NK-92 treated with Interleukin-12 subunit alpha and Interleukin-12 subunit beta, amount 100 ng/mL, for 24 hours (cell line): ENCODE measurements around the gene TAOK3.
"Not testable (repeated sequence)": the region's sequence is repeated elsewhere in the genome, so short reads cannot be mapped to it uniquely, and the experiment has no call there.

Experiments used
- DNase-seq: peaks from one replicate; lab custom pipeline; 2025; lab: John Stamatoyannopoulos, UW

Gene TAOK3

DNA sequence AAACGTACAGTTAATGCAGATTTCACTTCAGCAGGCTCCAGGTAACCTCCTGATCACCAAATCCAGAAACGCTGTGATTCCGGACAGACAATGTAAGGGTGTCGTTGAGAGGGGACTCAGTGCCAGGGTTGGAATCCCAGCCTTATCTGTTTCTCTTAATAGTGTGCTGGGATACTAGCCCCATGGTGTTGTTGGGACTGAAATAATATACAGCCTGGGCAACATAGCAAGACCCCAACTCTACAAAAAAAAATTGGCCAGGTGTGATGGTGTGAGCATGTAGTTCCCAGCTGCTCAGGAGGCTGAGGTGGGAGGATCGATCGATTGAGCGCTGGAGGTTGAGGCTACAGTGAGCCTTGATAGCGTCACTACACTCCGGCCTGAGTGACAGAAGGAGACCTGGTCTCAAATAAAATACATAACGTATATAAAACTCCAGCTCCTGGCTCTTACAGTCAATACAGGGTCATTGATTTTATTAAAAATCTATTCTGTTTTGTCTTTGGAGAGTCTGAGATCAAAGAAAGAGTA, 235.5 kb downstream of the TAOK3 start:
- no peak for DNase-seq

DNA sequence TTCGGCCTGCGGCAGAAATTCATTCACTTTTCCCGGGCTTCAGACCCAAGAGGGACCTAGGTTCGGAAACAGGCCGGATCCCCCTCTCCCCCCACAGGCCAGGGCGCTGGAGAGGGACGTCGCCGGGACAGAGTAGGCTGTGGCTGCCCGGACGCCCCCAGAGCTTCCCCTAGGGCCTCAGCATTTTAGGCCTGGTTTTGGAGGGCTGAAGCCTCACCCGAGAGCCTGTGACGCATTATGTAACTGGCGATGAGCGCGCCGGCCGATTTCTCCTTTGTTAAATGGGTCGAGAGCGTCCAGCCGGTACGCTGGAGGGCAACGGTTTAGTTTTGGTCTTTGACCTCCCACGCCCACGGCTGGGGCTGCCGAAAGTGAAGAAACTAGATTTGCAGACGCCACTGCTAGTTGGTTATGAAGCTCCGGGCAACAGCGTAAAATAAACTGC, 236.1 kb downstream of the TAOK3 start:
- DNase-seq = no peak

DNA sequence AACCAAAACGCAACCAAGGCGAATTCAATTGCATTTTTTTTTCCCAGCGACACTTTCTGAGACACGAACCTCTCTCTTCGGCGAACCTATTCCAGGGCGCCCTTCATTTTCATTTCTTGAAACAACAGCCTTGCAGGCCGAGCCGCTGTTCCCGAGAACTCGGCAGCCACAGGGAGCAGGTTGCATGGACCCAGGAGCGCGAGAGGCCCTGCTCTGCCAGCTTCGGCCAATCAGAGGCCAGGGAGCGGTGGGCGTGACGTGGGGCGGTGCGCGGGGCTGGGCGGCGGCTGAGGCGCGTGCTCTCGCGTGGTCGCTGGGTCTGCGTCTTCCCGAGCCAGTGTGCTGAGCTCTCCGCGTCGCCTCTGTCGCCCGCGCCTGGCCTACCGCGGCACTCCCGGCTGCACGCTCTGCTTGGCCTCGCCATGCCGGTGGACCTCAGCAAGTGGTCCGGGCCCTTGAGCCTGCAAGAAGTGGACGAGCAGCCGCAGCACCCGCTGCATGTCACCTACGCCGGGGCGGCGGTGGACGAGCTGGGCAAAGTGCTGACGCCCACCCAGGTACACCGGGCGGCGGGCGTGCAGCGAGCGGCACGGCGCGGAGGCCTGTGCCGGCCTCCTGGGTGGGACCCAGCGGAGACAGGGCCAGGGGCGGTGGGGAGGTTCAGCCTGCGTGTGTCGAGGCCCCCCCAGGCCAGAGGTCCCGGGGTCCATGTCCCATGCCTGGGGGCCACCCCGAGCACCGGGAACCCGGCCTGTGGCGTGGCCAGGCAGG, 236.7 kb downstream of the TAOK3 start, which contains the start of gene PEBP1:
TSS of gene PEBP1 (plus strand) at position 337 of the 771 bp plus-strand sequence. CDS start at position 423, 86 bp downstream.
- DNase-seq = peak; percentile 77

DNA sequence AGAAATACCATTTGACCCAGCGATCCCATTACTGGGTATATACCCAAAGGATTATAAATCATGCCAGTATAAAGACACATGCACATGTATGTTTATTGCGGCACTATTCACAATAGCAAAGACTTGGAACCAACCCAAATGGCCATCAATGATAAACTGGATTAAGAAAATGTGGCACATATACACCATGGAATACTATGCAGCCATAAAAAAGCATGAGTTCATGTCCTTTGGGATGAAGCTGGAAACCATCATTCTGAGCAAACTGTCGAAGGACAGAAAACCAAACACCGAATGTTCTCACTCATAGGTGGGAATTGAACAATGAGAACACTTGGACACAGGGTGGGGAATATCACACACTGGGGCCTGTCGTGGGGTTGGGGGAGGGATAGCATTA, 243.3 kb downstream of the TAOK3 start:
- not testable (repeated sequence) for DNase-seq

DNA sequence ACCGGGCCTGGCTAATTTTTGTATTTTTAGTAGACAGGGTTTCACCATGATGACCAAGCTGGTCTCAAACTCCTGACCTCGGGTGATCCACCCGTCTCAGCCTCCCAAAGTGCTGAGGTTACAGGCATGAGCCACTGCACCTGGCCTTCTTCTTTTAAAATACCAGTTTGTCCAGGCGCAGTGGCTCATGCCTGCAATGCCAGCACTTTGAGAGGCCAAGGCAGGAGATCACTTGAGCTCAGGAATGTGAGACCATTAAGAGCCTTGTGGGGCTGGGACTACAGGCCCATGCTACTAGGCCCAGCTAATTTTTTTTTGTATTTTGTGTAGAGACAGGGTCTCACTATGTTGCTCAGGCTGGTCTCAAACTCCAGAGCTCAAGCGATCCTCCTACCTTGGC, 244.8 kb downstream of the TAOK3 start:
- no peak for DNase-seq

DNA sequence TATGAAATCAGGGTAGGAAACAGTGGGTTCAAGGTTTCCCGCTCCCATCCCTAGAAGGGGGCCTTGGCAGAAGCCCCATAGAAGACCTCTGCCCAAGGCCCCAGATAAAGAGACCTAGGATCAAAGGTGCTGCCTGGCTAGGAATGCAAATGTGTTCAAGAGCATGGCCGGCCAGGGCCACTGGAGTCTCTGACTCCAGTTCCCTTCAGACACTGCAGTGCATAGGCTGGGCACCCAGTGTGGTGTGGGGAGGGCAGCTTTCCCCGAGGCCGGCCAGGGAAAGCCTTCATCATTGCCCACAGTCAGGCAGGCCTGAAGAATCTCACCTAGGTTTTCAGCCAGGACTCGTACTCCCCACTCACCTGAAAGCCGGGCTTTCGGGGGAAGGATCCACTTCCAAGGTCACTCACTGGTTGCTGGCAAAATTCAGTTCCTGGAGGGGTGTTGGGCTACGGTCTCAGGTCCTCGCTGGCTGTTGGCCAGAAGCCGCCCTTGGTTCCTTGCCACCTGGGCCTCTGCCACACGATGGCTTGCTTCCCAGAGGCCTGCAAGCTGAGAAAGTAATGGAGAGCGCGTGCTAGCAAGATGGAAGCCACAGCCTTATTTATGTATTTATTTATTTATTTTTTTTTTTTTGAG, 246.5 kb downstream of the TAOK3 start:
- no peak for DNase-seq

DNA sequence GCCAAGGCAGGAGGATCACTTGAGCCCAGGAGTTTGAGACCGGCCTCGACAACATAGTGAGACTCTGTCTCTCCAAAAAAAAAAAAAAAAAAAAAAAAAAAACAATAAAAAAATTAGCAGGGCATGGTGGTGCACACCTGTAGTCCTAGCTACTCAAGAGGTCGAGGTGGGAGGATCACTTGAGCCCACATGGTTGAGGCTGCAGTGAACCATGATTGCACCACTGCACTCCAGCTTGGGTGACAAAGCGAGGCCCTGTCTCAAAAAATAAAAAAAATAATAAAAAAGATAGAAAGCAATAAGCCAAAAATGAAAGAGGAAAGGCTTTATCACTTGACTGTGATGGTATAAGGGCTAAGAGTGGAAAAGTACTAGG, 247.0 kb downstream of the TAOK3 start:
- no peak for DNase-seq

DNA sequence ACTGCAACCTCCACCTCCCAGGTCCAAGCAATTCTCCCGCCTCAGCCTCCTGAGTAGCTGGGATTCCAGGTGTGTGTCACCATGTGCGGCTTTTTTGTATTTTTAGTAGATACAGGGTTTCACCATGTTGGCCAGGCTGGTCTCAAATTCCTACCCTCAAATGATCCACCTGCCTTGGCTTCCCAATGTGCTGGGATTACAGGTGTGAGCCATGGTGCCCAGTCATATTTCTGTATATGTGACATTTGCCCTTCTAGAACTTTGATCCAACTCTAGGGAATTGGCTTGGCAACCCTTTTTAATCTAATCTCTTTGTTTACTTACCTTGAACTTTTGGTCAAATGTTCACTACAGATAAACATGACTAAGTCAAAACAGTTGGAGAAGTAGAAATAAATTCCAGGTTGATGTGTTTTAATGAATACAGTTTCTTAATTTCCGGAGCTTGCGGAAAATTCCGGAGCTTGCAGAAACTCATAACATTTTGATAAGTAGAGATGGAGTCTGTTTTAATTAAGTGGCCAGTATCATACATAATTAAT, 248.3 kb downstream of the TAOK3 start:
- no peak for DNase-seq

DNA sequence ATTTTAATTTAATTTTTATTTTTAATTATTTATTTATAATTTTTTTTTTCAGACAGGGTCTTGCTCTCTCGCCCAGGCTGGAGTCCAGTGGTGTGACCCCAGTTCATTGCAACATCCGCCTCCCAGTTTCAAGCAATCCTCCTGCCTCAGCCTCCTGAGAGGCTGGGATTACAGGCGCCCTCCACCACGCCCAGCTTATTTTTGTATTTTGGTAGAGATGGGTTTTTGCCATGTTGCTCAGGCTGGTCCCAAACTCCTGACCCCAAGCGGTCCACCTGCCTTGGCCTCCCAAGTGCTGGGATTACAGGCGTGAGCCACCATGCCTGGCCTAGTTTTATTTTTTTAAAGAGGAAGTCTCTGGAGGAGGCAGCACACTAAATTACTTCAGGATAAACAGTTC, 250.4 kb downstream of the TAOK3 start:
- DNase-seq = no peak

DNA sequence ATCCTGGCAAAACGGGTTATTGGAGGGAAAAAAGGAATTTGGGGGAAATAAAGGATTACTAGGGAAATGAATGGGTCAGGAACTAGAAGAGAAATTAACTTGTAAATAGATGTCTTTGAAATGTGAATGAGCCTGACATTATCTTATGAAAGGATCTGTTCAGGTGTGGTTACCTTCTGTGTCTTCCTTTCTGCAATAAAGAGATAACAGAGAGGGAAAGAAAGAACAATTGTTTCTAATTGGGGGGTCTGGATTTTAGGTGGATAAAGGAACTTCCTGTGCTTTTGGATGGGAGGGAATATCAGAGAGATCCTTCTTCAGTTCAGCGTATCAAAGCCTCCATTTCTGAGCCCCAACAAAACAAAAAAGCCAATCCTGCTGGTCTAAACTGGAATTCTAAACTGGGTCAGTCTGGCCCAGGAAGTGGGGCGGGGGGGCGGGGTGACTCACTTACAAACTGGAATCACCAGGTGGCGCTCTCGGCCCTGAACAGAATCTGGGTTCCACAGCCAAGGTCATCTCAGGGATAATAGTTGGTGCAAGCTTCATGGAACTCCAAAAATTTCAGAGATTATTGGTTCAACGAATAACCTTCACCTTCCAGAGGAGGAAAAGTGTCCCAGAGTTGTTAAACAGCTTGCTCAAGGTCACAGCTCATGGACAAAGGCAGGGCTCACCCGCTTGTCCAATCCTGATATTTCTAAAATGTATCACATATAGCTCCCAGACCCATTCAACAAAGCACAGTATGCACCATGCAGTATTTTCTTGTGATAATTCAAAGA, 251.9 kb downstream of the TAOK3 start:
- DNase-seq = peak; percentile 40

DNA sequence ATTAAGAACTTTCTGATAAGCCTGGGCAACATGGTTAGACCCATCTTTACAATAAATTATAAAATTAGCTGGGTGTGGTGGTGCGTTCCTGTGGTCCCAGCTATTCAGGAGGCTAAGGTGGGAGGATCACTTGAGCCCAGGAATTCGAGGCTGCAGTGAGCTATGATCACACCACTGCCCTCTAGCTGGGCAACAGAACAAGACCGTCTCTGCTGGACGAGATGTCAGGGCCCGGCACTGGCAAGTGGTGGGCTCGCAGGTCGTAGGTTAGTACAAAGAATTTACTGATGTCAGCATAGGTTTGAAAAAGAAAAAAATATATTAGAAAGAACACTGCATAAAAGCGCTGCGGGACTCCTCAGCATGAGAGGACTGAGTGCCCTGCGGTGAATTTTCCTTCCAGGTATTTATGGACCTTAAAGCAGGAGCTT, 253.2 kb downstream of the TAOK3 start:
- DNase-seq = no peak

DNA sequence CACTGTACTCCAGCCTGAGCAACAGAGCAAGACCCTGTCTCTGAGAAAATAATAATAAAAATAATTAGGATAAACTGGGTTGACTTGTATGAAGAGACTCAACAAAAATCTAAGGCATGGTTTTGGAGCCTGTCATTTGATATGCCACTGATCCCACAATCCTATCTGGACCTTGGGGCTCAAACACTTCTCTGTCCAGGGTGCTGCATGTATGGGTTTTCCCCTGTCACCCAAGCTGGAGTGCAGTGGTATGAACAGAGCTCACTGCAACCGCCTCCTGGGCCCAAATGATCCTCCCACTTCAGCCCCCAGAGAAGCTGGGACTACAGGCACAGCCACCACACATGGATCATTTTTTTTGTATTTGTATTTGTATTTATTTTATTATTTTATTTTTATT, 263.6 kb downstream of the TAOK3 start:
- DNase-seq = no peak

DNA sequence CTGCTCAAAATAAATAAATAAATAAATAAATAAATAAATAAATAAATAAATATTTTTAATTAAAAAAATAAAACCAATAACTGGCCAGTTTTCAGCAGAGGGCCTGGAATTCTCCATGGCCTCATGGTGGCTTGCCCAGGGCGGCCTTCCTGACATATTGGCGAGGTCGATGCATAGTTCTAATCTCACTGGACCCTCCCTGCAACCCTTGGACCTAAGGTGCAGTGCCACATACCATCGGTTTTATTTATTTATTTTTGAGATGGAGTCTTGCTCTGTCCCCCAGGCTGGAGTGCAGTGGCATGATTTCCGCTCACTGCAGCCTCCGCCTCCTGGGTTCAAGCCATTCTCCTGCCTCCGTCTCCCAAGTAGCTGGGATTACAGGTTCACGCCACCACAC, 265.0 kb downstream of the TAOK3 start:
- DNase-seq = no peak

DNA sequence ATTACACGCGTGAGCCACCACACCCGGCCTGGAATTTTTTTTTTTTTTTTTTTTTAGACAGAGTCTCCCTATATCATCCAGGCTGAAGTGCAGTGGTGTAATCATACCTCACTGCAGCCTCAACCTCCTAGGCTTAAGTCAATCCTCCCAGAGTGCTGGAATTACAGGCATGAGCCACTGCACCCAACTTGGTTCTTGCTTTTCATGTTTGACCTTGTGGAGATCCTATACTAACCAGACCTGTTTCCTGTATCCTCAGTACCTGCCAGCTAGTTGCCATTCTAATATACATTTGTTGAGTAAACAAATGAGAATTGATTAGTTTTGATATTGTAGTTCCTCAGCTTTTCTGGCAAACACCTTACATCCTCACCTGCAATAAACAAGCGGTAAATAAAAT, 265.7 kb downstream of the TAOK3 start:
- DNase-seq = no peak

DNA sequence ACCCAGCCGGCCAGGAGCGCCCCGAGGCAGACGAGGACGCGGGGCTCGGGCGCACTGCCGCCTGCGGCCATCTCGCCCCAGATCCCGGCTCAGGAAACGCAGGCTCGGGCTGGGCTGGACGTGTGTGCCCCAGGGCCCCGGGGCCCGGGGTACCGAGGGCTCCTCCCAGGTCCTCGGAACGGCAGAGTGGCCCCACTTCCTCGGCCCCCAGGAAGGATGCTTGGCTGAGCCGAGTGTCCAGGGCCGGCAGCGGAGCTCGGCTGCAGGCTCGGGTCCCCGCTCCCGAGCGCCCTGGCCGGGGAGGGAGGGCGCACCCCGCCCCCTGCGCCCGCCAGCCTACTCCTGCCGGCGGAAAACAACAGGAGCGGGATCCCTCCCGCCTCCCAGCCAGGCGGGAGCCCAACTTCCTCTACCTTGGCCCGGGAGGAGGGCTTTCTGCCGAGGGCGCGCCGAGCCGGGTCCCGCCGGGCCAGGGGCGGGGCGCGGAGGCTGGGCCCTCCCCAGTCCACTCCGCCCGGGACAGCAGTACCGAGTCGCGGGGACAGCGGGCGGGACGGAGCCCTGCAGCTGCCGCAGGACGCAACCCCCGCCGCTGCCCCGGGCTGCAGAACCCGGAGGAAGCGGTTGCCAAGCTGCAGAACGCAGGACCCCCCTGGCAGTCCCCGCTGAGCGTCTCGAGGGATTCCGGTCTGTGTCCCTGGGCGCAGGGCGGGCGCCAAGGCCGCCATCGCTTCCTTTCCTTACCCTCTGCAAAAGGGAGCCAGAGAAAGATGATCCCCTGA, 268.9 kb downstream of the TAOK3 start, which contains the start of gene VSIG10:
TSS of gene VSIG10 (minus strand) at position 411 of the 782 bp plus-strand sequence. CDS start at position 71, 340 bp downstream.
- DNase-seq = no peak

DNA sequence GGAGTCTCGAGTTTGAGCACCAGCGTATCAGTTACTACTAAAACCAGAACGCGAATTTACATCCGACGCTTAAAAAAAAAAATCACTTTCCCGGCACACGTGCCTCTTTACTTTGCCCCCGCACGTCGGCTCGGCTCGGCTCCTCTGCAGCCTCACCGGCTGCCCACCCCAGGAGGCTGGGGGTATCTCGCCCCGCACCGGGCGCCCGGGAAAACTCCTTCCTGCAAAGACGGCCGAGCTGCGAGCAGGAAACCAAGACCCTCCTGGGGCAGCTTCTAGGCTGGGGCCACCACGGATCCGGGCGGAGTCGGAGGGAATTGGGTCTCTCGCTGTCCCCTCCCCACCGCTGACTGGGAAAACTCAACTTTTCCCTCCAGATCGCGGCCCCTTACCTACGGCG, 269.5 kb downstream of the TAOK3 start:
- no peak for DNase-seq

DNA sequence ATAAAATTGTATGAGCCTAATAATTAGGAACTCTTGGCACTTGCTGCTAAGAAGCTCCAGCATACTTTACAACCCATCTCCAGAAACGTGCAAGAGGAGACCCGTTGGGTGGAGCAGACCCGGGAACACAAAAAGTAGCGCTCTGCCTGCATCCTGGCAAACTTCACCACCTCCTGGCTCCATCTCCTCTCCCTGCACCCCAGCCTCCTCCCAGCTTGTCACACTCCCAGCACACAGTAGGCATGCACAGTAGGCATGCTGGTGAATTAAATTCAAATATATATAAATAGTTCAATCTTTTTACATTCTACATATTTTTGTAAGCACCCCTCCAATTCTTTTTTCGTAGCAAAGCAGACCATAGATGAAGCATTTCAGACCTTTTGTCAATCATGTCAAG, 270.1 kb downstream of the TAOK3 start:
- no peak for DNase-seq

DNA sequence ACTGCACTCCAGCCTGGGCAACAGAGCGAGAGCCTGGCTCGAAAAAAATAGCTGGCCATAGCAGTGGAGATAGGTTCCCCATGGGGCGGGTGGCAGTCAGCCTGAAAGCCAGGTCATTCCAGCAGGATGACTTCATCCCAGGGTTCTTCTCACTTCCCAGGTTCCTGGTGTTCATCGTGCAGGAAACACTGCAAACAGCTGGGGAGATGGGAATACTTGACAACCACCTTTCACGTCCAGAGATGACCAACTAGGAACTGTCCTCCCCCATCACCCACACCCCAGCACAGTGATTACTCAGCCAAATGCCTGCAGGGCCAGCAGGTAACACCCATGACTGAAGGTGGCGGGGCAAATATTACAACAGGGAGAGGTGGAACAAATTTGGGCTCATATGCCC, 270.6 kb downstream of the TAOK3 start:
- DNase-seq = no peak

DNA sequence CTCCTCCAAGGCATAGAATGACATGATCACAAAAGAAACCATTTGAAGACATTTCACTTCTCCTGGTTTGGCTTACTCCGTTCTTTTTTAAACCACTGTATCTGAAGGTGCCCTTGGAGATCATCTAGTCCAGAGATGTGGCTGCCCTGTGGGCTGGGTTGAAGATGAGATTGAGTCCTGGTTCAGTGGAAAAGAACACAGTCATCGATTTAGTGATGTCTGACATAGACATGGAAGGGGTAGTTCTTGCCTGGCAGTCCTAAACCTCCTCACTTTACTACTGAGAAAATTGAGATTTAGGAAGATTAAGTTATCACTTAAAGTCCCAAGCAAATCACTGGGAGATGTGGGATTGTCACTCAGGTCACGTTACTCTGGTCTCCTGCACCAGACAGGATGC, 271.7 kb downstream of the TAOK3 start:
- DNase-seq = no peak
